ENCODE measurements around the gene PHF10. TPM values are rescaled to one million over a fixed set of nuclear protein-coding genes. Genes with fewer than 3 reads are reported as not detected.

PHF10 gene
- total RNA-seq, 1 donor from 2014 or later = 85.9 TPM

GRCh38 chr6:169675011-169675410, 49.3 kb downstream of the PHF10 start:
- Mint-ChIP-seq H3K9me3 (peaks cover 8% of the 10 kb centered on the region), H3K4me3 (no peak overlapping the region), H3K36me3 (ENCODE audit: low read depth) (peaks cover 51% of the 10 kb centered on the region), H3K27ac (ENCODE audit: unreplicated experiment) (no peak overlapping the region), H3K27me3 (ENCODE audit: low read depth) (no peaks in the 10 kb centered on the region), H3K4me1 (peaks cover 32% of the 10 kb centered on the region)
- DNase-seq (ENCODE audit: low read depth, low spot score) = no peak
- TF ChIP-seq CTCF (conservative IDR thresholded peaks at IDR 0.05) = no peak

- Mint-ChIP-seq H3K27me3 (ENCODE audit: low read depth) (no peaks in the 10 kb centered on the region), H3K9me3 (peaks cover 3% of the 10 kb centered on the region), H3K4me3 (peak overlapping the region; percentile 3), H3K27ac (ENCODE audit: unreplicated experiment) (peak overlapping the region; percentile 29), H3K4me1 (peaks cover 44% of the 10 kb centered on the region), H3K36me3 (ENCODE audit: low read depth) (peaks cover 37% of the 10 kb centered on the region)
- no peak for TF ChIP-seq CTCF (conservative IDR thresholded peaks at IDR 0.05)
- DNase-seq (ENCODE audit: low read depth, low spot score) = no peak
Observed at GRCh38 chr6:169671563-169671962, 52.7 kb downstream of the PHF10 start.

- TF ChIP-seq CTCF (conservative IDR thresholded peaks at IDR 0.05) = no peak
- H3K4me3 Mint-ChIP-seq = no peak overlapping the region
- H3K27ac Mint-ChIP-seq (ENCODE audit: unreplicated experiment) = peak overlapping the region; percentile 38
- peaks cover 44% of the 10 kb centered on the region for H3K4me1 Mint-ChIP-seq
- H3K9me3 Mint-ChIP-seq = no peaks in the 10 kb centered on the region
- DNase-seq (ENCODE audit: low read depth, low spot score) = no peak
- peaks cover 30% of the 10 kb centered on the region for H3K36me3 Mint-ChIP-seq (ENCODE audit: low read depth)
- H3K27me3 Mint-ChIP-seq (ENCODE audit: low read depth) = no peaks in the 10 kb centered on the region
Observed at GRCh38 chr6:169669889-169670288, 54.4 kb downstream of the PHF10 start.

- no peak for DNase-seq (ENCODE audit: low read depth, low spot score)
- Mint-ChIP-seq H3K36me3 (ENCODE audit: low read depth) (peaks cover 23% of the 10 kb centered on the region), H3K9me3 (no peaks in the 10 kb centered on the region), H3K4me1 (peaks cover 44% of the 10 kb centered on the region), H3K4me3 (no peak overlapping the region), H3K27ac (ENCODE audit: unreplicated experiment) (peak overlapping the region; percentile 79), H3K27me3 (ENCODE audit: low read depth) (no peaks in the 10 kb centered on the region)
- TF ChIP-seq CTCF (conservative IDR thresholded peaks at IDR 0.05) = no peak
Observed at GRCh38 chr6:169669147-169669546, 55.2 kb downstream of the PHF10 start.

GRCh38 chr6:169668203-169668847, 56.0 kb downstream of the PHF10 start:
- DNase-seq (ENCODE audit: low read depth, low spot score) = no peak
- no peaks in the 10 kb centered on the region for H3K9me3 Mint-ChIP-seq
- H3K4me1 Mint-ChIP-seq = peaks cover 42% of the 10 kb centered on the region
- TF ChIP-seq CTCF (conservative IDR thresholded peaks at IDR 0.05) = no peak
- H3K27me3 Mint-ChIP-seq (ENCODE audit: low read depth) = no peaks in the 10 kb centered on the region
- H3K4me3 Mint-ChIP-seq = no peak overlapping the region
- H3K36me3 Mint-ChIP-seq (ENCODE audit: low read depth) = peaks cover 21% of the 10 kb centered on the region
- H3K27ac Mint-ChIP-seq (ENCODE audit: unreplicated experiment) = peak overlapping the region; percentile 16

All from neural crest cell (in vitro differentiated cells).